ENCODE results near the gene ASB8.
"Not testable (repeated sequence)": the region's sequence is repeated elsewhere in the genome, so short reads cannot be mapped to it uniquely, and the experiment has no call there.

Gene ASB8

GRCh38 chr12:48125985-48126384 is 31.3 kb downstream of the ASB8 start:
- Histone ChIP-seq H3K27ac (ENCODE audit: low read length) (no peak overlapping the region), H2AFZ (ENCODE audit: low read length) (no peak overlapping the region), H3K9ac (ENCODE audit: low read length) (no peak overlapping the region), H3K36me3 (replicated peaks; ENCODE audit: insufficient read depth, low read length) (peaks cover 12% of the 10 kb centered on the region; the same call in 1 of the 2 replicates), H4K20me1 (ENCODE audit: insufficient read depth, low read length) (no peaks in the 10 kb centered on the region), H3F3A (ENCODE audit: insufficient read depth, low read length) (no peaks in the 10 kb centered on the region), H3K4me2 (ENCODE audit: low read depth, low read length) (no peak overlapping the region), H3K79me2 (ENCODE audit: low read length) (peaks cover 36% of the 10 kb centered on the region), H3K9me3 (replicated peaks; ENCODE audit: insufficient read depth, low read length) (no peaks in the 10 kb centered on the region), H3K4me3 (ENCODE audit: low read length) (no peak overlapping the region), H3K4me1 (ENCODE audit: low read length) (peaks cover 4% of the 10 kb centered on the region; the same call in 1 of the 2 replicates), H3K9me2 (replicated peaks; ENCODE audit: insufficient read depth, low read length) (no peaks in the 10 kb centered on the region), H3K27me3 (replicated peaks; ENCODE audit: insufficient read depth, low read length) (no peaks in the 10 kb centered on the region)
- no peak for DNase-seq
- TF ChIP-seq CTCF (IDR thresholded peaks at IDR 0.05; ENCODE audit: low read length) (no peak), EZH2 (optimal IDR thresholded peaks at IDR 0.05; ENCODE audit: low read depth, low read length) (no peak), EZH2phosphoT487 (IDR thresholded peaks at IDR 0.05; ENCODE audit: low read length) (no peak)

GRCh38 chr12:48125542-48125941 is 31.8 kb downstream of the ASB8 start:
- H3K27me3 ChIP-seq (replicated peaks; ENCODE audit: insufficient read depth, low read length); H4K20me1 ChIP-seq (ENCODE audit: insufficient read depth, low read length); H3K9ac ChIP-seq (ENCODE audit: low read length); H3K4me3 ChIP-seq (ENCODE audit: low read length); H3K9me2 ChIP-seq (replicated peaks; ENCODE audit: insufficient read depth, low read length); H3K27ac ChIP-seq (ENCODE audit: low read length); H3K4me1 ChIP-seq (ENCODE audit: low read length); DNase-seq; H2AFZ ChIP-seq (ENCODE audit: low read length); H3K4me2 ChIP-seq (ENCODE audit: low read depth, low read length); H3K9me3 ChIP-seq (replicated peaks; ENCODE audit: insufficient read depth, low read length); H3F3A ChIP-seq (ENCODE audit: insufficient read depth, low read length): not testable (repeated sequence)
- Histone ChIP-seq H3K36me3 (replicated peaks; ENCODE audit: insufficient read depth, low read length) (peaks cover 10% of the 10 kb centered on the region; the same call in 1 of the 2 replicates), H3K79me2 (ENCODE audit: low read length) (peaks cover 41% of the 10 kb centered on the region)

- H3K27ac ChIP-seq (ENCODE audit: low read length), result no peak overlapping the region
- no peak overlapping the region for H2AFZ ChIP-seq (ENCODE audit: low read length)
- H3K36me3 ChIP-seq (replicated peaks; ENCODE audit: insufficient read depth, low read length), result 0 out of 2 replicates have a peak, but pooled peaks cover 5% of the 10 kb centered on the region
- H3K79me2 ChIP-seq (ENCODE audit: low read length), result peaks cover 47% of the 10 kb centered on the region
- peaks cover 13% of the 10 kb centered on the region for H3K4me1 ChIP-seq (ENCODE audit: low read length)
- H3K4me2 ChIP-seq (ENCODE audit: low read depth, low read length), result no peak overlapping the region
- no peaks in the 10 kb centered on the region for H3K9me3 ChIP-seq (replicated peaks; ENCODE audit: insufficient read depth, low read length)
- H4K20me1 ChIP-seq (ENCODE audit: insufficient read depth, low read length), result no peaks in the 10 kb centered on the region
- H3K4me3 ChIP-seq (ENCODE audit: low read length), result no peak overlapping the region
- TF ChIP-seq EZH2 (optimal IDR thresholded peaks at IDR 0.05; ENCODE audit: low read depth, low read length) (no peak), EZH2phosphoT487 (IDR thresholded peaks at IDR 0.05; ENCODE audit: low read length) (no peak), CTCF (IDR thresholded peaks at IDR 0.05; ENCODE audit: low read length) (no peak)
- H3K9ac ChIP-seq (ENCODE audit: low read length), result no peak overlapping the region
- no peaks in the 10 kb centered on the region for H3K9me2 ChIP-seq (replicated peaks; ENCODE audit: insufficient read depth, low read length)
- no peak for DNase-seq
- peaks cover 4% of the 10 kb centered on the region; the same call in 1 of the 2 replicates for H3F3A ChIP-seq (ENCODE audit: insufficient read depth, low read length)
- no peaks in the 10 kb centered on the region for H3K27me3 ChIP-seq (replicated peaks; ENCODE audit: insufficient read depth, low read length)
Measured at GRCh38 chr12:48123169-48123568, 34.1 kb downstream of the ASB8 start.

GRCh38 chr12:48122065-48122834 is 35.1 kb downstream of the ASB8 start:
- H2AFZ ChIP-seq (ENCODE audit: low read length), result no peak overlapping the region
- H4K20me1 ChIP-seq (ENCODE audit: insufficient read depth, low read length), result no peaks in the 10 kb centered on the region
- no peak for DNase-seq
- no peak overlapping the region for H3K4me2 ChIP-seq (ENCODE audit: low read depth, low read length)
- H3K9ac ChIP-seq (ENCODE audit: low read length), result no peak overlapping the region
- TF ChIP-seq EZH2phosphoT487 (IDR thresholded peaks at IDR 0.05; ENCODE audit: low read length) (no peak), CTCF (IDR thresholded peaks at IDR 0.05; ENCODE audit: low read length) (no peak), EZH2 (optimal IDR thresholded peaks at IDR 0.05; ENCODE audit: low read depth, low read length) (no peak)
- H3K27ac ChIP-seq (ENCODE audit: low read length), result no peak overlapping the region
- peaks cover 14% of the 10 kb centered on the region for H3K4me1 ChIP-seq (ENCODE audit: low read length)
- no peaks in the 10 kb centered on the region for H3K9me2 ChIP-seq (replicated peaks; ENCODE audit: insufficient read depth, low read length)
- 0 out of 2 replicates have a peak, but pooled peaks cover 4% of the 10 kb centered on the region for H3K36me3 ChIP-seq (replicated peaks; ENCODE audit: insufficient read depth, low read length)
- peaks cover 41% of the 10 kb centered on the region for H3K79me2 ChIP-seq (ENCODE audit: low read length)
- H3K27me3 ChIP-seq (replicated peaks; ENCODE audit: insufficient read depth, low read length), result no peaks in the 10 kb centered on the region
- H3F3A ChIP-seq (ENCODE audit: insufficient read depth, low read length), result peaks cover 4% of the 10 kb centered on the region; the same call in 1 of the 2 replicates
- H3K9me3 ChIP-seq (replicated peaks; ENCODE audit: insufficient read depth, low read length), result no peaks in the 10 kb centered on the region
- H3K4me3 ChIP-seq (ENCODE audit: low read length), result no peak overlapping the region
